ENCODE measurements around the gene PFKP. TPM values are rescaled to one million over a fixed set of nuclear protein-coding genes. Genes with fewer than 3 reads are reported as not detected.

The PFKP gene
- polyA plus RNA-seq, 3 donors: 26.4 to 39.5 (median 32.8) TPM

DNA sequence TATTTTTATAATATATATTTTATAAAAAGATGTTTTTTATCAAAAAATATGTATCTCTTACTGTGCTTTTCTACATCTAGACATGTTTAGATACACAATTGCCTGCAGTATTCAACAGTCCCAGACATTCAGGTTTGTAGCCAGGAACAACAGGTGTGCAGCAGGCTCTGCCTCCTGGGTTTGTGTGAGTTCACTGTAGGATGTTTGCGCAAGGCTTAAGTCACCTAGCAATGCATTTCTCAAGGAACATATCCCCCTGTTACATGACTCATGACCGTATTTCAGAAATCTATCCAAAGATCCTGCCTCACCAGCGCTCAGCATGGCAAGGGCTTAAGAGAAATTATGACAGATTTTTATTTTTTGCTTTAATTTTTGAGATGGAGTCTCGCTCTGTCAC lies 63.8 kb downstream of the PFKP start:
- no peak for DNase-seq

DNA sequence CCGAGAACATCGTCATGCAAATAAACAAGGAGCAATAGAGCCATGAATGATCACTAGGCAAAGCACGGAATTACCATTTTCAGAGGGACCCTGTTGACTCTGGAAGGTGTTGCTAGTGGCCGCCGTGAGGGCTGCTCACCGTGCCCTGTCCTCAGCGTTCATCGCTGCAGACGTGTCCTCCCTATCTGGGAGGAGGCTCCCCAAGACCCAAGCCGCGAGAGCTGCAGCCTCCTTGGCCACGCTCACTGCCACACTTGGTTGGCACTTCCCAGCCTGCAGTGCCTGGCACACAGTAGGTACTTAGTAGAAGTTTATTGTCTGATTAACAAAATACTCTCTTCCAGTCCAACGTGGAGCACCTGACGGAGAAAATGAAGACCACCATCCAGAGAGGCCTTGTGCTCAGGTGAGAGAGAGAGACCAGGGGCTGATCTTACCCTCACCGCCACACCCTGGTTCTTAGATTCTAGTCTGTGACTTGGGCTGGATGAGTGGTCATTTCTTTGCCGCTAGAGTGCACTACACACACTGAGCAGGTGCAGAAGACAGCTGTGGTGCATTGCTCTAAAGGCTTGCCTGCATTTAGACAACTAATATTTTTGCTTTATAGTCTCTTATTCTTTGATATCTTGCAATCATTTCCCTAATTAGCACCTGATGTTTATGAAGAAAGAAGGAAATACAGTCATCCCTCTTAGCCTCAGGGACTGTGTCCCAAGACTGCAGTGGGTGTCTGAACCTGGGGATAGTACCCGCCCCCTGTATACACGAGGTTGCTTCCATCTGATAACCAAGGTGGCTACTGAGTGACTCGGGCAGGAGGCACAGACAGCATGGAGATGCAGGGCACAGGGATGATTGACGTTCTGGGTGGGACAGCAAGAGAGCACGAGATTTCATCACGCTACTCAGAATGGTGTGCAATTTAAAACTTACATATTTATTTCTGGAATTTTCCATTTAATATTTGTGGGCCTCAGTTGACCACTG lies 65.0 kb downstream of the PFKP start:
- no peak for DNase-seq

DNA sequence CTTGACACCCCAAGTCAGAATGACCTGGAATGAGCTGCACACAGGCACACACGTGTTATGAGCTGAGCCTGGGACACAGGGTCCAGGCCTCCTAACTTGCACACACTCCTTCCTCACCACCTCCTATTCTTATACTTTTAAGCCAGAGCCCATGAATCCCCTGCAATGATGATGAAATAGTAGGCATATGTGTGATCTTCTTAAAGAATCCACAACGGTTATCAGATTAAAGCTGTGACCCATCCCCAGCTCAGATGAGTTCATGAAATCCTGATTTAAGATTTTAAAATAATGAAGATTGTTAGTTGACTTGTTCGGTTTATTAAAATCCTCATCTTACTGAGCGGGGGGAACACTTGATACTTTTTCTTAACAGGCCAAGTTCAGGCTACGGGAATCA lies 66.6 kb downstream of the PFKP start:
- no peak for DNase-seq

DNA sequence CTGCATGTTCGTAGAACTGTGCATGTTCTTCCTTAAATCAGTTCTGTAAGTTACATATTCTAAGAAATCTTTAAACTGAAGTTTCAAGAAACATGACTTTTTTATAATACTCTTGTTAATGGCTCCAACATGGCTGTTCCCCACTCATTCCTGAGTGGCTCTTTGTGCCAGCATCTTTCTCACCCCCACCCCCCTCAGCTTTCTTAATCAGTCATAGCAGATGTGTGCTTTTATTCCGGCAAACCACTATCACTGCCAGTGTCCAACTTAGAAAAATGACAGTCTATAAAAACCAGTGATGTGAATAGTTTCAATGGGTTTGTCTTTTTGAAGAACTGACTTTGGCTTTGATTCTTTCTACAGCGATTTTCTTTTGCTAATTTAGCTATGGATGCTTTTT lies 67.7 kb downstream of the PFKP start:
- no peak for DNase-seq

DNA sequence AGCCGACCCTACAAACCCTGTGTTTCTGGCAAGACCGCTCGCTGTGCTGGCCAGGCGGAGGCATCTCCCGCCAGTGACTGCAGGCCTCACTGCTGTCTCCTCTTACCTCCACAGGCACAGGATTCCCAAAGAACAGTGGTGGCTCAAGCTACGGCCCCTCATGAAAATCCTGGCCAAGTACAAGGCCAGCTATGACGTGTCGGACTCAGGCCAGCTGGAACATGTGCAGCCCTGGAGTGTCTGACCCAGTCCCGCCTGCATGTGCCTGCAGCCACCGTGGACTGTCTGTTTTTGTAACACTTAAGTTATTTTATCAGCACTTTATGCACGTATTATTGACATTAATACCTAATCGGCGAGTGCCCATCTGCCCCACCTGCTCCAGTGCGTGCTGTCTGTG lies 69.0 kb downstream of the PFKP start:
- no peak for DNase-seq

DNA sequence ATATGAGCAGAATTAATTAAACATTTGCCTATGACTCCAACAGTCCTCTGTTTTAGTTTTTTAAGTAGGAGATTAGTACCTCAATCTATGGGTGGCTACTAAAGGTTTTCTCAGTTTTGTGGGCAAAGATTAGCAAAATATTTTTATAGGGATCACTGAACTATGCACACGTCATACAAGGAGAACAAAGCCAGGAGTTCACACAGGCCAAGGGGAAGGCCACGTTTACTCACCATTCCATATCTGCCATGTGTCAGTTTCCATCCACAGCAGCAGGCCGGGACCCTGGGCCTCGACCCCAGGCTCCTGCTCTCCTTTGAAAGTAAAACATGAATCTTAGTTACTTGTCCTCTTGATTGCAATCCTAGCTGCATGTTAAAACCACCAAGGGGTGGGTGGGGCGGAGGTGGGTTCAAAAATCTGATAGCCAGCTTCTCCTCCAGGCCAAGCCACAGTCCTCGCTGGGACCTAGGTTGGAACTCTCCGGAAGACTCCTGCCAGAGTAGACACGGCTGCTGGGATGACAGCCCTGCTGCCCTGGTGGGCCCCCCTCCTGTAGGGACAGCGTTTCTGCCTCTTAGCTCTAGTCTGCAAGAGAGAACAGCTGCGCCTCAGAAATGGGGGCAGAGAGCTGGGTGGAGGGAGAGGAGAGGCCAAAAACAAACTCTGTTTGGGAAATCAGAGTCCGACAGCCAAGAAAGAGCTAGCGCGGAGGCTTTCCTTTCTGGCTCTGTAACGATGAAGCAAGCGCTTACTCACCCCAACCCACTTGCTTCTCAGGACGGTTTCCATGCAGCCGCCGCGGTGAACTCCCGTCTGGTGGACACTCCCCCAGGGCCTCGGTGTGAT lies 69.6 kb downstream of the PFKP start:
- no peak for DNase-seq

DNA sequence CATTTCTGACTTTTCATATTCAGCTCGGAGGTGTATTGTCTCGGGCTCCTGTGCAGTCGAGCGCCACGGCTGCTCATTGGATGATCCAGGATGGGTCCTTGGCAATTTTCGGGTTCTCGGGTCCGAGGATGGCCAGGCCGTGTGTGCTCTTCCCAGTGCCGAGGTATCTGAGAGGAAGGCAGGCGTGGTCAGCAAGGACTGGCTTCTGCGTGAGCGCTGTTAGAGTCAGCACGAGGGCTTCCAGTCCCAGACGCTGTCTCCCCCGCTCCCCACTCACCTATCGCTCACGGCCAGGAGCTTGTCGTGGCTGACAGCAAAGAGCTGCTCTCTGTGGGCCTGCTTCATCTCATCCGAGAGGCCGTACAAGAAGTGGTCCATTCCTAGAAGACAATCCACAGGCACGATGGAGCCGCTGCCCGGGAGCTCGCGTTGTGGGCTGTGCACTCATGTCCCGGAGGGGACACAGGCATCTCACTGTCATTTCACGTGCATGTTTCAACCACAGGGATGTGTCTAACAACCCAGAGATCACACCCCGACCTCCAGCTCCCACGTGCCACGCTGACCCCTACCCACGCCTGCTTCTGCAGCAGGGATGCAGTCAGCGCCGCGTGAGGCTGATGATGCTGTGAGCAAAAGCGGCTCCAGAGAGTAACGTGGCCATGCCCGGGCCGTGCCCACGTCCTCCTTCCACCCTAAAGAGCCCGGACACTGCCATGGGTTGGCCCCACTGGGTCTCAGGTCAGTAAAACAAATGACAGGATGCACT lies 70.8 kb downstream of the PFKP start:
- no peak for DNase-seq

DNA sequence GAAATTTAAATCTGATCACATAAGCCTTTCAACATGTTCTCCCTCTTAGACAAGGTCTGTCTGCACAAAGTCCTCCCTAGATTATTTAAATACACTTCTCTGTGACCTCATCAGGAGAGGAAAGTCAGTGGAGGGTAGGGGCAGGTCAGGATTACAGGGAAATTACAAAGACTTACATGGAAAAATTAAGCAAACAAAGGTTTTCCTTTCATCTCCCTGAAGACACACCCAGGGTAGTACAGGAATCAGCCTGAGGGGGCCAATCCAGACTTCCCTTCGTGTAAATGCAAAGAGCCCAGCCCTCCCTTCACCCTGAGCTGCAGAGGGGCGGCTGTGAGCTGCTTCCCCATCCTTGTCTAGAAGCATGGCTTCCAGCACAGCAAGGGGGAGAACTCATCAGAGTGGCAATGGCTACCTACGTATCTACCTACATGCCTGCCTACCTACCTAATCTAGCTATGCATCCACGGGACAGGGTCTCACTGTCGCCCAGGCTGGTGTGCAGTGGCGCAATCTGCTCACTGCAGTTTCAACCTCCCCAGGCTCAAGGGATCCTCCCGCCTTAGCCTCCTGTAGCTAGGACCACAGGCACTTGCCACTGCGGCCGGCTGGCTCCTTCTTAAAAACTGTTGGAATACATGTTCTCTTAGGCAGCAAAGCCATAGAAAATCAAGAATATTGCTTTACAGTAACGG lies 72.0 kb downstream of the PFKP start:
- no peak for DNase-seq

DNA sequence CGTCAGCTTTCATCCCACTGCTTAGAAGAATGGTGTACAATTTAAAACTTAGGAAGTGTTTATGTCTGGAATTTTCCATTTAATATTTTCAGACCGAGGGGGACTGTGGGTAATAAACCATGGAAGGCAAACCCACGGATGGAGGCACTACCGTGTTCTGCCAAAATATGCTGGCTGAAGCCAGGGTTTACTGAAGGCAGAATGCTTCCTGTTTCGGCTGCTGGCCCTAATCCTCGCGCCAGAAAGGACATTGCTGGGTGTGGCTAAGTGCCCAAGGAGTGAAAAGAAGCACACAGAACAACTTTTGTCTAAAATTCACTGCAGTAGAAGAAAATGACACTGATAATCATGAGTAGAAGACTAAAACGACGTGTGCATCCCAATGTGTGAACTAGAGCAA lies 72.9 kb downstream of the PFKP start:
- DNase-seq: no peak

DNA sequence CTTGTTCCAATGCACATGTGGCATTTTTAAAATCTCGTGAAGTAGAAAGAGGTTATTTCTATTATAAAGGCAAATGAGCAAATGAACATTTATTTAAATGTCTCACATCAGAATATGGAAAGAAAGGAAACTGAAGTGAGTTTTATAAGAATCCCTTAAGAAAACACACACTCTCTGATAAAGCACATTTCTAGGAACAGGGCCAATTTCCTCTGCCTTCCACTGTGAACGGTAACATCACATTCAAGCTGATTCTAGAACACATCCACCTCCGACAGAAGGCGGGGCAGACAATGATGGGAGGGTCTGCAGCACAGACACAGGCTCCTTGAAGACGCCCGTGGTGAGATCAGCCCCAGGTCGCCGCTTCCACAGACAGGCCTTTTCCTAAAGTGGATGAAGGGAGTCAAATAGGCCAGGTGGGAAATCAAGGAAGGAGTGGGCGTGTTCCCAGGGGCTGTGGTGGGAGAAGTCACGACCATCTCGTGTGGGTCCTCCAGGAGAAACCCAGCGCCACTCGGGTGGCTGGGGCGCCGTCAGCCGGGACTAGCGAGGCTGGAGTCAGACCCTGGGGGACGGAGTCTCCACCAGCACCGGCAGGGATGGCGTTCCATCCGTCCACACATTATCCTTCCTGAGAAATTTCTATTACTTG lies 74.1 kb downstream of the PFKP start:
- no peak for DNase-seq

DNA sequence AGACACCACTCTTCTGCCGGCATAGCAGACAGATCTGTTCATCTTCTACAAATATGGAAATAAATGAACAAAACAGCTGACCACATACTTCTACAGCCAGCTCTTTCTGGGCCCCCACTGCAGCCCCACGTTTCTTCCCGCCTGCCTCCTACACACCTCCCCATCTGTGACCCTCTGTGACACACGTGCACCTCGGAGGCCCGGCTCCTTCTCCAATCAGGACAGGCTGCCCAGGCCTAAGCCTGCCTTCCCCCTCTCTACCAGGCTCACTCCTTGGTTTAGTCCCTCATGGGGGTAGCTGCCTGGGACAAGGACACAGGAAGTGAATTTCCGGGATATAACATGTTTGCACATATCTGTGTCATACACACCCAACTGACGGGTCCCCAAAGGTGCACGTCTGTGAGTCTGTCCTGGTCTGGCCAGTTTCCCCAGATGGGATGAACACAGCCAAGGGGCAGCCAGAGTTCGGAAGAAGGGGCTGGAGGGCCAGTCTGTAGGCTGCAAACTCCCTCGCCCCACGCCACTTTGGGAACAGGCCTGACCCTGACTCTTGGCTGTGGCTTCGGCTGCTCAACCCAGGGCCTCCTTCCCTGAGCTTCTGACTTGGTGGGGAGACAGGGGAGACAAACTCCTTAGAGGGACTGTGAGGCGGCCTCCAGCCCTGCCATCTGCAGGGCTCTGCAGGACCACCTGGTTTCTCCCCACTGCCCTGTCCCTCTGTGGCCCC lies 75.0 kb downstream of the PFKP start:
- no peak for DNase-seq

DNA sequence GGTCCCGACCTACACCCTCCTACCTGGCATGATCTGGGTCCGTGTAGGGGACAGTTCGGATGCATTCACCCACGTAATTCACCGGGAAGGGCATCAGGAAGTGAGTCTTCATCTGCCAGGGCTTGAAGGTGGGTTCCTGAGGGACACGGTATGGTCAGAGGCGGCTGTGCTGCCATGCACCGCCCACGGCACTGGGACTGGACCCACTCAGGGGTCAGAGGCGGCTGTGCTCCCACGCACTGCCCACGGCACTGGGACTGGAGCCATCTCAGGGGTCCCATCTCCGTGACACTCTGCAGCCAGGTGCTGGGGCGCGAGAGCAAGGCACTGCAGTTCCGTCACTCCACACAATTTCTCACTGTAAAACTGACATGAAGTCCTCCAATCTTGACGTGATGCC lies 76.0 kb downstream of the PFKP start:
- no peak for DNase-seq

DNA sequence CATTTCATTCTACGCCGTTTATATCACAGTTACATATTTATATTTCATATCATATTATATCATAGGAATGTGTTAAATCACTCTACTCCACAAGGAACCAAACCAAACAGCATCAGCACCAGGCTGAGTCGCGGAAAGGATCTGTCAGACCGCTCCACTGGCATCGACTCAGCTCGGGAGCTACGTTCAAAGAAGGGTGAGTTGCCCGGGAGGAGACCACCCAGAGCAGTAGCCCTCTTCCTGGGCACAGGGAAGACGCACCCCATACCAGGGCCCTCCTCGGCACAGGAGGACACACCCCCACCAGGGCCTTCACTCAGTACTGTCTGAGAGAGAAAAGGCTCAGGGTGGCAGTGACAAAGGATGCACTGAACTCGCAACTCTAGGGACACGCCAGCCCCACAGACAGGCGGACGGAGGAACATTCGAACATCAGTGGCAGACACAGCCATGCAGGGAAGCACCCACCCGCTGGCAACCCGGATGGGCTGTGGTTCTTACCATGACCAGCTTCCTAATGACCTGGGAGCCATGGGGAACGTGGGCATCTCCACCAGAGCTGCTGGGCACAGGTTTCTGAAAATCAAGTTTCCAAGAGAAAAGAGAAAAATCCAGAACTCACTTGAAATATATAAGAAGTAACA lies 76.6 kb downstream of the PFKP start:
- no peak for DNase-seq

DNA sequence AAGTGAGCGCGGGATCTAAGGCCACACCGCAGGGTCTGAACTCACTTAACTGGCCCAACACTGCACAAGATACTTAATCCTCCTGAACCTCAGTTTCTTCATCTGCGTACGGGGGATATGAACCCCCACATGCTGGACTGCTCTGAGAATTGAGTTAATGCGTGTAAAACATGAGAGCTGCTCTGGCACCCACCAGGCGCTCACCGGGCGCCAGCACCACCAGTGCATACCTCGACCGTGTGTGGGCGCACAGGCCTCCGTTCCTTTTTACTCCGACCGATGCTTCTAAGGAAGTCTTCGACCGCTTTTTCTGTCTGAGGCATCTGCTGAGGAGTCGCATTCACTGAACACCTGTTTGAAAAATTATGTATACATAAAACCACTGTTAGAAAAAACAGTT lies 78.0 kb downstream of the PFKP start:
- DNase-seq: no peak

DNA sequence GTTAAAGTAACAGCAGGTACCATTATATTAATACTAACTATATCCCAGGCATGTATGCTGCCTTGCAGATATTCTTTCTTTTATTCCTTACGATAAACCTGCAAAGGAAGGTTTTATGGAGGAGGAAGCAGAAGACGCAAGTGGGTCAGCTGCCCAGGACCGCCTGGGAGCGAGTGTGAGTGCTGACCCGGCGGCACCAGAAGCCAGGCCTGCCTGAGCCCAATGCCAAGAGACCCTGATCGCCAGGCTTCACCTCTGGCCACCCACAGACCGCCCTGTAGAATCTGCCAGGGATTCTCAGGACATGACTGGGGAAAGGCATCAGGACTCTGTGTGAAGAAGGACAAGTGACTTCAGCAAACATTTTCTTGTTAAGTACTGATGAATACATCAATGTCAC lies 78.9 kb downstream of the PFKP start:
- DNase-seq: no peak

DNA sequence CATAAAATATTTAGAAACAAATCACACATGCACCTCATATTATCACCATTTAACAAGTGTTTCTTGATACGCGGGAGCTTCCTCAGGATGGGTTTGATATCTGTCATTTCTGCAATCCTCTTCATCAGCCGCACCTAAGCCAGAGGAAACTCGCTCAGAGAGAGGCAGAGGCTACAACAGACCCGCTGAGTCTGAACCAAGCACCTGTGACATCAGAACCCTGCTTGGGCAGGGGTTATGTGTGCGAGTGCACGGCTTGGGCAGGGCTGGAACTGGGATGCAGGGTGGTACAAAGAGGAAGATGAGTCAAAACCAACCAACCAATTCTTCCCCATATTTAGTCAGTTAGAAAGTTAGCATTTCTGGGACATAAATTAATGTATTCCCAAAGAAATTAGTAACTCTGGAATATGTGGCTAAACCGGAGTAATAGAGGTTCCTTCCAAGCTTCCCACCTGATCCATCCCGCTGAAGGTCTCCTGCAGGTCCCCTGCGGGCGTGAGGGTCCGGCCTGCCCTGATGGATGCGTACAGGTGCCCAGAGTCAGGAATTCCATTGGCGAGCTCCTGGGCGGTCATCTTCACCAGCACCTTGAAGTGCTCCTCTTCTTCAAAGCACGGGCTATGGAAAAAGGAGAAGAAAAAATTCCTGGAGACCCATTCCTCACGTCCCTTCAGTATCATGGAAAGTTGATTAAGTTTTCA lies 79.9 kb downstream of the PFKP start:
- no peak for DNase-seq

DNA sequence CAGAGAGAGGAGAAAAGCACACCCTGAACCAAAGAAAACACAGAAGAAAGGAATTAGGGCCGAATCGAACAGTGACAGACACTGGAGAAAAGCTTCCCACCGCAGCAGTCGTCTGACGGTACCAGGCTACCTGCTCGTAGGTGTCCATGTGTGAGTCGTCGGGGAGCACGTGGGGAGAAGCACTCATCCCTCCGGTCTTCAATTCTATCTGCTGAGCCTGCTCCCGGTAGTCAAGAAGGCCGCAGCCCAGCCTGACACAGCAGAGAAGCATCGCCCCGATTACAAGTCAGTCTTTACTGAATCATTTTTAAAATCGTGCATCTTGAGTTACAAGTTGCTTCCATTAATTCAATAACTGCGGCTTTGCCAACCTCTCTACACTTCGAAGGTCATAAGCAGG lies 80.7 kb downstream of the PFKP start:
- DNase-seq: no peak

DNA sequence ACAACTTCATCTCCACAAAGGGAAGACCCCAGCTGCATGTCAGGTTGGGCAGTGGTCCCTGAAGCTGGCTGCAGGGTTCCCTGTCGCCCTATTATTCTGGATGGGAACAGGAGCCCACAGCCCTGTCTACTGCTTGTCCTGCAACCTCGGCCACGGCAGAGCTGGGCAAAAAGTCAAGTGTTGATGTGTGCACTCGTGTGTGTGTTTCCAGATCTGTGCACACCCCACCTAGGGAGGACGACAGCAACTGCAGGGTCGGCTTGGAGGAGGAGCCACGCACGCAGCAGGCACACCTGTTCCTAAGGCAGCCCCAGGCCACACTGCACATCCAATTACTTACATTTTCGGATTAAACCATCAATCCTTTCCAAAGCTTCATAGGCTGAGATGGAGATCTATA lies 81.6 kb downstream of the PFKP start:
- DNase-seq: no peak

DNA sequence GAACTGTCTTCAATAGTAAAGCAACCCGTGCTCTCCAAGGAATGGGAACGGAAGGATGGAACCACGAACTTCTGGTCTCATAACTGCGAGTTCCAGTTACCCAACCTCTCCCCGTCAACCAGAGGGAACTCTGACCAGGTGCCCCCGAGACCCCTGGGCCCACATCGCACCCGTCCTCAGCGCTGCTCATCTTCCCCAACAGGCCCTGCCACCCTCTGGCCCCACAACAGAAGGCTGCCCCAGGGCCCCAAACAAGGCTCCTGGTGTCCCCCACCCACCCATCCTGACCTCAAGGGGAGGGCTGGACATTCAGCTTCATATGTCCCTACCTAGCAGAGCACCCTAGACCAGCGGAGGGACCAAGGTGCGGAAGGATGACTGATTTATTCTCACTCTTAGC lies 82.6 kb downstream of the PFKP start:
- DNase-seq: no peak

Measured in renal pelvis (tissue), 4 donors.